Tibial artery (tissue), 4 donors: Measurements from ENCODE around the gene PPIL1.

Source experiments
- DNase-seq, 2 donors: peaks; one replicate each; pipeline ENCODE4 v3.0.0-alpha.2; 2019
- H3K27ac ChIP-seq, 2 donors: fragments of 200-600 bp; sonication (generic) in 1 of 2; 1 replicate in 1 of 2; 2 replicates in 1 of 2; pipeline ENCODE4 v1.5.1; 2018 to 2019; ENCODE audit warnings: mild to moderate bottlenecking in 1 of 2
- H3K27me3 ChIP-seq, 2 donors: fragments of 200-600 bp; sonication (generic) in 1 of 2; one replicate each; pipeline versions ENCODE4 v1.5.1 to v1.6.0; 2016 to 2019
- H3K36me3 ChIP-seq, 3 donors: fragments of 200-600 bp; sonication (generic) in 2 of 3; one replicate each; pipeline ENCODE4 v1.5.1; 2016 to 2019; ENCODE audit warnings: mild to moderate bottlenecking in 2 of 3
- H3K4me1 ChIP-seq, 4 donors: fragments of 200-600 bp; sonication (generic) in 2 of 4; 1 replicate in 3 of 4; 2 replicates in 1 of 4; pipeline ENCODE4 v1.5.1; 2016 to 2019
- H3K4me3 ChIP-seq, 2 donors: fragments of 200-600 bp; sonication (generic) in 1 of 2; 1 replicate in 1 of 2; 2 replicates in 1 of 2; pipeline ENCODE4 v1.5.1; 2018 to 2019; ENCODE audit warnings: mild to moderate bottlenecking in 2 of 2
- H3K9me3 ChIP-seq, 3 donors: fragments of 200-600 bp; sonication (generic) in 1 of 3; one replicate each; pipeline ENCODE4 v1.5.1; 2016 to 2019
- intact Hi-C: fragments of 100-400 bp; cut with DNase I; formaldehyde crosslinking; loops from one replicate; pipeline ENCODE4 v1.15.0; 2023; ENCODE audit warnings: low total_unique reads
- TF ChIP-seq, protein P1 (sequence below), 2 experiments: fragments of 200-600 bp in 1 of 2; fragments of 450-650 bp in 1 of 2; IDR thresholded peaks; one replicate each; pipeline ENCODE4 v1.5.1; 2017 to 2019; ENCODE audit warnings: antibody characterized with exemption in 2 of 2, mild to moderate bottlenecking in 1 of 2, moderate library complexity in 1 of 2

The PPIL1 gene

DNA sequence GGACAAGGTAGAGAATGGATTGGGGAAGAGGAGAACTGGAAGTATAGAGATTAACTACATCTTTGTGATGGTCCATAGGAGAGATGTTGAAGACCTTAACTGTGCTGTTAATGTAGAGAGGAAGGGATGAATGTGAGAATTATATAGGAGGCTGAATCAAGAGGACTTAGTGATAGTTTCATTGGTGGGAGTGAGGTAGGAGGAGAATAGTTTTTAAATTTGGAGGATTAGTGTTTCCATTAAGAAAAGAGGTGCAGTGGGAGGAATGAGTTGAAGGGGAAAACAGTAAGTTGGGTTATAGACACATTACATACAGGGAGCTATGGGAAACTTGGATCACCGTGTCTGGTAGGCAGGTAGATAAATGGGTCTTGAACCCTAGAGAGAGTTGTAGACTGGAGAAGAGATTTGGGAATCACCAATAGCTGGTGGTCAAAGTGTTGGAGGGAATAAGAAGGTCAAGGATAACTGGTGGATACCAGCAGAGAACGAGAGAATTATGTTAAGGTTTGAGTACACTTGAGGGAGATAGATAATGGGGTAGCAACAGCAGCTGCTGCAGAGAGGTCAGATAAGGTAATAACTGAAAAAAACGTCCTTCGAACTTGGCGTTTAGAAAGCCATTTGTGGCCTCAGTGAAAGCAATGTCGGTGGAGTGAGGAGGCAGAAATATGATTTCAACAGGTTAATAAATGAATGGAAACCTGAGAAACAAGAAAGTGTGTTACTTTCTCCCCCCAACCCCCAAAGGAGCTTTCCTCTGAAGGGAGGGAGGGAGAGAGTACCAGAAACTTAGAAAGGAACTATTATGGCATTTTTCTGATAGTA lies 14.3 kb upstream of the PPIL1 start:
- H3K27ac ChIP-seq: no peak overlapping the region
- TF ChIP-seq, protein P1, sequence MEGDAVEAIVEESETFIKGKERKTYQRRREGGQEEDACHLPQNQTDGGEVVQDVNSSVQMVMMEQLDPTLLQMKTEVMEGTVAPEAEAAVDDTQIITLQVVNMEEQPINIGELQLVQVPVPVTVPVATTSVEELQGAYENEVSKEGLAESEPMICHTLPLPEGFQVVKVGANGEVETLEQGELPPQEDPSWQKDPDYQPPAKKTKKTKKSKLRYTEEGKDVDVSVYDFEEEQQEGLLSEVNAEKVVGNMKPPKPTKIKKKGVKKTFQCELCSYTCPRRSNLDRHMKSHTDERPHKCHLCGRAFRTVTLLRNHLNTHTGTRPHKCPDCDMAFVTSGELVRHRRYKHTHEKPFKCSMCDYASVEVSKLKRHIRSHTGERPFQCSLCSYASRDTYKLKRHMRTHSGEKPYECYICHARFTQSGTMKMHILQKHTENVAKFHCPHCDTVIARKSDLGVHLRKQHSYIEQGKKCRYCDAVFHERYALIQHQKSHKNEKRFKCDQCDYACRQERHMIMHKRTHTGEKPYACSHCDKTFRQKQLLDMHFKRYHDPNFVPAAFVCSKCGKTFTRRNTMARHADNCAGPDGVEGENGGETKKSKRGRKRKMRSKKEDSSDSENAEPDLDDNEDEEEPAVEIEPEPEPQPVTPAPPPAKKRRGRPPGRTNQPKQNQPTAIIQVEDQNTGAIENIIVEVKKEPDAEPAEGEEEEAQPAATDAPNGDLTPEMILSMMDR (IDR thresholded peaks at IDR 0.05): no peak
- no peaks in the 10 kb centered on the region for H3K27me3 ChIP-seq
- DNase-seq: no peak
- peaks cover 0 to 25% (median 17%) of the 10 kb centered on the region in 4 donors for H3K4me1 ChIP-seq
- intact Hi-C loops: loop anchor here (5.0 to 10.0 kb wide), 3 partner anchors 93 to 286 kb away; partner anchors contain the start of gene PIM1
- H3K36me3 ChIP-seq: no peaks in the 10 kb centered on the region
- H3K9me3 ChIP-seq: no peaks in the 10 kb centered on the region
- no peak overlapping the region for H3K4me3 ChIP-seq

DNA sequence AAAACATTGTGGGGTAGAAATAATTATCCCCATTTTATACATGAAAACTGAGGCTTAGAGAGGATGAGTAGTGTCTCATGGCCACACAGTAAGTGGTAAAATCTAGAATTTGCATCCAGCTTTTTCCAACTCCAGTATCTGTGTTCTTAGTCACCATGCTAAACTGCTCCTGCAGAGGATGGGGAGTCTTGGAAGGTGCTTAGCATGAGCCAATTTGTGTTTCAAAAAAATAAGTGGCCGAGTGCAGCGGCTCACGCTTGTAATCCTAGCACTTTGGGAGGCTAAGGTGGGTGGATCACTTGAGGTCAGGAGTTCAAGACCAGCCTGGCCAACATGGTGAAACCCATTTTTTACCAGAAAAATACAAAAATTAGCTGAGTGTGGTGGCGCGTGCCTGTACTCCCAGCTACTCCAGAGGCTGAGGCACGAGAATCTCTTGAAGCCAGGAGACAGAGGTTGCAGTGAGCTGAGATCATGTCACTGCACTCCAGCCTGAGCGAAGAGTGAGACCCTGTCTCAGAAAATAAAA lies 13.6 kb upstream of the PPIL1 start:
- TF ChIP-seq, protein P1 (IDR thresholded peaks at IDR 0.05): no peak
- no peaks in the 10 kb centered on the region for H3K27me3 ChIP-seq
- no peak overlapping the region for H3K4me3 ChIP-seq
- no peaks in the 10 kb centered on the region for H3K9me3 ChIP-seq
- no peaks in the 10 kb centered on the region for H3K36me3 ChIP-seq
- peaks cover 0 to 25% (median 17%) of the 10 kb centered on the region in 4 donors for H3K4me1 ChIP-seq
- intact Hi-C loops: loop anchor here (5.0 to 10.0 kb wide), 3 partner anchors 94 to 287 kb away; partner anchors contain the start of gene PIM1
- DNase-seq: no peak
- no peak overlapping the region for H3K27ac ChIP-seq

DNA sequence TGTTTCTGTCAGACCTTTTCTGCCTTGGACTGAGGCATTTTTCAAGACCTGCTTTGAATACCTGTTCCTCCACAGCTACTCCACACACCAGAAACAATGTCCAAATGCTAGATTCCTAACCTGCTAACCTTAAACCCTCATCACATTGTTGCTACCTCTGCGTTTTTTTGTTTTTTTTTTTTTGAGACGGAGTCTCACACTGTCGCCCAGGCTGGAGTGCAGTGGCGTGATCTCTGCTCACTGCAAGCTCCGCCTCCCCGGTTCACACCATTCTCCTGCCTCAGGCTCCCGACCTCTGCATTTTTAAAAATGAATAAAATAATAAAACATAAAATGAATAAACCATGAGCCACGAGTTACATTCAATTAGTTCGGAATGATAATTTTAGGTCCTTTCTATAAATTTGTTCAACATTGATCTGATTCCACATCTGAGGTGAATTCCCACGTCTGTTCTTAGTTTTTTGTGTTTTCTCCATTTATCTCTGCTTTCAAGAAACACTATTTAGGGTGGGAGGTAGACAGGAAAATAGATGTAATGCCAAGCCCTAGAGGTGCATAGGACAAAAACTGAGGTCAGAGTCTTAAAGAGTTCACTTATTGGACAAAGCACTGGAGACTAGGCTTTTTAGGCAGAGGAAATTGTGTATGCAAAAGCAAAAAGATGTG lies 12.5 kb upstream of the PPIL1 start:
- H3K9me3 ChIP-seq: no peaks in the 10 kb centered on the region
- H3K27me3 ChIP-seq: no peaks in the 10 kb centered on the region
- TF ChIP-seq, protein P1 (IDR thresholded peaks at IDR 0.05): no peak
- H3K4me1 ChIP-seq: peaks cover 0 to 25% (median 17%) of the 10 kb centered on the region in 4 donors
- intact Hi-C loops: loop anchor here (5.0 to 10.0 kb wide), 3 partner anchors 95 to 288 kb away; partner anchors contain the start of gene PIM1
- DNase-seq: no peak
- peak overlapping the region; percentile 75 to 77 for H3K4me3 ChIP-seq
- H3K27ac ChIP-seq: peak overlapping the region; percentile 86 to 89
- no peaks in the 10 kb centered on the region for H3K36me3 ChIP-seq

DNA sequence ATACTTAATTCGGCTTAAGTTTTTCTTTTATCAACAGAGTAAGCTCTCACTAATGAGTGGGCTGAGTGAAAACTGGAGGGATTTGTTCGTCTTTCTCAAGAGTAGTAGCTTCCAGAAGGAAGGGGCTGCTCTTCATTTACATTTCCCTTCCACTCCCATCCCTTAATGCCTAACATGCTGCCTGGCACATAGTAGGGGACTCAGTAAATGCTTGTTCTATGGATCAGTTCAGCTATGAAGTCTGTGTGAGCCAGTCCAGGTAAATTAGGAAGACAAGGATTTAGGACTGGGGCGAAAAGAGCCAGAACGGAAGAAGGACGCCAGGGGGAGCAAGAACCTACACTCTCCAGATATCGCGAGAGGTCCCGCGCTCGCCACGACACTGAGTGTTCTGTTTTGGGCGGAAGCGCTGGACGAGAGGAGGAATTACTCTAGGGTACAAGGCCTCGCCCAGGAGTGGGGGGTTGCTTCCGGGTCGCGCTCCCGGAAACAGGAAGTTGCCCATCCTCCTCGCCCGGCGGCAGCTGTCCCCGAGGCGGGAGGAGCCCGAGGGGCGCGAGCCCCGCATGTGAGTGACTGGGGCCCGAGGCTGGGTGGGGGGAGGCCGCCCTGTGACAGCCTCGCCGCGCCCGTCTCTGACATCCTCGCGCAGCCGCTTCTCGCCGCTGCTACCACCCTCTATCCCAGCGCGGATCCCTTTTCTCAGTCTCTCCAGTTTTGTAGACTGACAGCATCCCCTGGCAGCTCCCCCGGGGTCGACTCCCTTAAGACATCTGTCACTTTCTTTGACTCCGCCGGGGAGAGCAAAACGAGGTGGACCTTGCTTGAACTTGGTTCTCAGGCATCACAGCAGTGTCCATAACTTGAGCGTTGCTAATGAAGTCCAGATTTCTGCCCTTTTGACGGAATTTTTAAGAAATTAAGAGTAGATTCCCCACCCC lies 11.1 kb upstream of the PPIL1 start, which contains the start of gene C6orf89:
Gene C6orf89, plus strand, starts transcription at position 492 of the 941 bp plus-strand sequence. CDS start 13,493 bp downstream, outside the sequence.
- Histone ChIP-seq H3K27me3 (no peaks in the 10 kb centered on the region), H3K27ac (peak within 1 kb of the TSS; percentile 86 to 89), H3K9me3 (no peaks in the 10 kb centered on the region), H3K4me3 (peak within 1 kb of the TSS; percentile 75 to 77), H3K36me3 (no peaks in the 10 kb centered on the region), H3K4me1 (peaks cover 0 to 25% (median 17%) of the 10 kb centered on the region in 4 donors)
- TF ChIP-seq, protein P1 (IDR thresholded peaks at IDR 0.05): peak; percentile 86 to 95
- peak; percentile 98 to 99 for DNase-seq
- intact Hi-C loops: loop anchor here (5.0 to 10.0 kb wide), 3 partner anchors 97 to 289 kb away; partner anchors contain the start of gene PIM1
